Measurements from ENCODE around the gene GARIN5A. TPM values are rescaled to one million over a fixed set of nuclear protein-coding genes. Genes with fewer than 3 reads are reported as not detected.

Gene GARIN5A
- total and polyA plus RNA-seq, 7 donors: 0.36 to 7.1 (median 1.6) TPM; not detected in 2

DNA sequence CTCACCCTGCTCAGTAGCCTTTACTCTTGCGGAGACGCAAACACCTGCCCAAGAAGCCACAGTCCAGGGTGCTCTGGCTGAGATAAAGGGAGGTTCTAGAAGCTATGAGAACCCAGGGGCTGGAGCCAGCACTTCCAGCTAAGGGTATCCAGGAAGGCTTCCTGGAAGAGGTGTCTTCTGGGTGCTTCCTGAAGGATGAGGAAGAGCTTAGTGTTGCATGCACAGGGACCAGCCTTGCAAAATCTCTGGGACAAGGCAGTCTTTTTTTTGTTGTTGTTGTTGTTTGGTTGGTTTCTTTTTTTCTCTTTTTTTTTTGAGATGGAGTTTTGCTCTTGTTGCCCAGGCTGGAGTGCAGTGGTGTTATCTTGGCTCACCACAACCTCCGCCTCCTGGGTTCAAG lies 23.4 kb downstream of the GARIN5A start:
- H3K27me3 ChIP-seq: peaks cover 3 to 26% (median 15%) of the 10 kb centered on the region in 3 donors
- no peaks in the 10 kb centered on the region for H3K4me1 ChIP-seq
- no peak overlapping the region for H3K27ac ChIP-seq
- no peak overlapping the region for H3K4me3 ChIP-seq
- intact Hi-C loops (cut with DNase I): no loop called here
- TF ChIP-seq POLR2A (IDR thresholded peaks at IDR 0.05): no peak
- TF ChIP-seq, protein P1, sequence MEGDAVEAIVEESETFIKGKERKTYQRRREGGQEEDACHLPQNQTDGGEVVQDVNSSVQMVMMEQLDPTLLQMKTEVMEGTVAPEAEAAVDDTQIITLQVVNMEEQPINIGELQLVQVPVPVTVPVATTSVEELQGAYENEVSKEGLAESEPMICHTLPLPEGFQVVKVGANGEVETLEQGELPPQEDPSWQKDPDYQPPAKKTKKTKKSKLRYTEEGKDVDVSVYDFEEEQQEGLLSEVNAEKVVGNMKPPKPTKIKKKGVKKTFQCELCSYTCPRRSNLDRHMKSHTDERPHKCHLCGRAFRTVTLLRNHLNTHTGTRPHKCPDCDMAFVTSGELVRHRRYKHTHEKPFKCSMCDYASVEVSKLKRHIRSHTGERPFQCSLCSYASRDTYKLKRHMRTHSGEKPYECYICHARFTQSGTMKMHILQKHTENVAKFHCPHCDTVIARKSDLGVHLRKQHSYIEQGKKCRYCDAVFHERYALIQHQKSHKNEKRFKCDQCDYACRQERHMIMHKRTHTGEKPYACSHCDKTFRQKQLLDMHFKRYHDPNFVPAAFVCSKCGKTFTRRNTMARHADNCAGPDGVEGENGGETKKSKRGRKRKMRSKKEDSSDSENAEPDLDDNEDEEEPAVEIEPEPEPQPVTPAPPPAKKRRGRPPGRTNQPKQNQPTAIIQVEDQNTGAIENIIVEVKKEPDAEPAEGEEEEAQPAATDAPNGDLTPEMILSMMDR (IDR thresholded peaks at IDR 0.05): no peak
- no peak for TF ChIP-seq POLR2AphosphoS5 (IDR thresholded peaks at IDR 0.05)
- TF ChIP-seq EP300 (IDR thresholded peaks at IDR 0.05): no peak
- 96% methylated on average over 3 of the region's 3 CpGs for WGBS, 2 donors
- no peak for DNase-seq
- no peaks in the 10 kb centered on the region for H3K36me3 ChIP-seq
- no peaks in the 10 kb centered on the region for H3K9me3 ChIP-seq

DNA sequence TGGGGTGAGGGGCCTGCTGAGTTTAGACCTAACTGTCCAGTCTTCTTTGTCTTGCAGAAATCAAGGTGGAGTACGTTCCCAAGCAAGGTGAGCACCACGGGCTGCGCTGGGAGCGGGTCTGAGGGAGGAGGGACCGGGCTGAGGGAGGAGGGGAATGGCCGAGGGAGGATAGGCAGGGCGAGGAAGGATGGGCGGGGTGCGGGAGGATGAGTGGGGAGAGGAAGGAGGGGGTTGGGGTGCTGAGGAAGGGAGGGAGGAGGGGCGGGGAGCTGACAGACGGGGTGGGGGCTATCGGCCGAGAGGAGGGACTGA lies 25.5 kb downstream of the GARIN5A start:
- Histone ChIP-seq H3K36me3 (no peaks in the 10 kb centered on the region), H3K27ac (no peak overlapping the region), H3K4me1 (no peaks in the 10 kb centered on the region), H3K27me3 (peaks cover 0 to 9% (median 3%) of the 10 kb centered on the region in 3 donors), H3K4me3 (no peak overlapping the region), H3K9me3 (no peaks in the 10 kb centered on the region)
- no peak for DNase-seq
- intact Hi-C loops (cut with DNase I): no loop called here
- TF ChIP-seq EP300 (IDR thresholded peaks at IDR 0.05): no peak
- 41% methylated on average over 13 of the region's 13 CpGs for WGBS, 2 donors

DNA sequence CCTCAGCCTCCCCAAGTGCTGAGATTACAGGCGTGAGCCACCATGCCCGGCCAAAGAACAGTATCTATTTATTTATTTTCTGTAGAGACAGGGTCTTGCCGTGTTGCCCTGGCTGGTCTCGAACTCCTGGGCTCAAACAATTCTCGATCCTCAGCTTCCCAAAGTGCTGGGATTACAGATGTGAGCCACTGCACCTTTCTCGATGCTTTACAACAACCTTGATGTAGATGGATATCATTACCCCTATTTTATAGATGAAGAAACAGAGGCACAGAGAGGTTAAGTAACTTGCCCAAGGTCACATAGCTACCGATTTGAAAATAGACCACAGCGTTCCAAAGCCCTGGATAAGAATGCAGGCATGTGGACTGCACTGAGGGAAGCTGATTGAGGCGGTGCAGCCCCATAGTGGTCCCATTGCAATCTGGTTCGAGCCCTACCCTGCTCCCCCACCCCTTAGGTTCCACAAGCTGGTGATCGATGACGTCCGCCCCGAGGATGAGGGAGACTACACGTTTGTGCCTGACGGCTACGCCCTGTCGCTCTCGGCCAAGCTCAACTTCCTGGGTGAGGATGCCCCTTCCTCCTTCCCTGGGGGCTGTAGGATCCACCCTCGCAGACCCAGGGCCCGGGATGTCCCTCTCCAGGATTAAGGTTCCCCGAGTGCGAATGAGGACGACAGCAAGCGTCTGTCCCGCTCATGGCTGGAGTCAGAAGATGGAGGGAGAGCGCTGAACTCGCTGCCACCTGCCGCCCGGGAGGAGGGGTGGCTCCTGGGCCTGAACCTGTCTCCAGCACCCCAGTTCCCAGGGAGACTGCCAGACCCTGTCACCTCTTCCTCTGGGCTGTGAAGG lies 26.1 kb downstream of the GARIN5A start:
- intact Hi-C loops (cut with DNase I): no loop called here
- H3K36me3 ChIP-seq: no peaks in the 10 kb centered on the region
- H3K27me3 ChIP-seq: peaks cover 0 to 9% (median 3%) of the 10 kb centered on the region in 3 donors
- no peaks in the 10 kb centered on the region for H3K4me1 ChIP-seq
- no peaks in the 10 kb centered on the region for H3K9me3 ChIP-seq
- 55 to 59% methylated on average over 30 of the region's 30 CpGs for WGBS, 2 donors
- H3K27ac ChIP-seq: no peak overlapping the region
- TF ChIP-seq, protein P1 (IDR thresholded peaks at IDR 0.05): no peak
- TF ChIP-seq POLR2A (IDR thresholded peaks at IDR 0.05): no peak
- TF ChIP-seq POLR2AphosphoS5 (IDR thresholded peaks at IDR 0.05): no peak
- no peak for TF ChIP-seq EP300 (IDR thresholded peaks at IDR 0.05)
- no peak overlapping the region for H3K4me3 ChIP-seq
- no peak for DNase-seq

DNA sequence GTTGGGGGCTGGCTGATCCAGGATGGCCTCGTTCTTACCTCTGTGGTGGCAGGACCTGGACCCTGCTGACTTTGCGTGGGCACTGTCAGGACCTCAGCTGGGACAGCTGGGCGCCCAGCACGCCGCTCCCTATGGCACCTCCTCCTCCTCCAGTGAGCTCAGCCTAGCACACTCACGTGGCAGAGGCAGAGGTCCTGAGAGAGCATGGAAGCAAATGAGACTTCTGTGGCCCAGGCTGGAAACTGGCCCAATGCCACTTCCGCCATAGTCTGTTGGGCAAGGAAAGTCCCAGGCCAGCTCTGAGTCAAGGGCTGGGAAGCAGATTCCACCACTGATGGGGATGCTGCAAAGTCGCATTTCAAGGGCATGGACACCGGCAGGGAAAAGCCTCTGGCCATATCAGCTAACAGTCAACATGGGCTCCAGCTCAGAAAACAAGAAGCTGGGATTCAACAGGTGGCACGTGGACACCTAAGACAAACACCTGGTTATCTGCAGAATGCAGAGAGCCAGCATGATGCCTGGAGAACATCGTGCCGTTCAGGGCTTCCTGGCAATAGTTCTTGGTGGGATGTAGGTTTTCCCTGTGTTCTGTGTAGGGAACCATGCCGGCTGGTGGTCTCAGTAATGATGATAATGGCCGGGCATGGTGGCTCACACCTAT lies 27.3 kb downstream of the GARIN5A start:
- Histone ChIP-seq H3K9me3 (no peaks in the 10 kb centered on the region), H3K4me3 (no peak overlapping the region), H3K27ac (no peak overlapping the region), H3K4me1 (no peaks in the 10 kb centered on the region), H3K27me3 (peaks cover 0 to 9% (median 3%) of the 10 kb centered on the region in 3 donors), H3K36me3 (no peaks in the 10 kb centered on the region)
- TF ChIP-seq EP300 (IDR thresholded peaks at IDR 0.05) (no peak), POLR2A (IDR thresholded peaks at IDR 0.05) (no peak), POLR2AphosphoS5 (IDR thresholded peaks at IDR 0.05) (no peak)
- TF ChIP-seq, protein P1 (IDR thresholded peaks at IDR 0.05): no peak
- intact Hi-C loops (cut with DNase I): no loop called here
- DNase-seq: no peak
- WGBS, 2 donors: 59 to 81% methylated on average over 14 of the region's 14 CpGs

DNA sequence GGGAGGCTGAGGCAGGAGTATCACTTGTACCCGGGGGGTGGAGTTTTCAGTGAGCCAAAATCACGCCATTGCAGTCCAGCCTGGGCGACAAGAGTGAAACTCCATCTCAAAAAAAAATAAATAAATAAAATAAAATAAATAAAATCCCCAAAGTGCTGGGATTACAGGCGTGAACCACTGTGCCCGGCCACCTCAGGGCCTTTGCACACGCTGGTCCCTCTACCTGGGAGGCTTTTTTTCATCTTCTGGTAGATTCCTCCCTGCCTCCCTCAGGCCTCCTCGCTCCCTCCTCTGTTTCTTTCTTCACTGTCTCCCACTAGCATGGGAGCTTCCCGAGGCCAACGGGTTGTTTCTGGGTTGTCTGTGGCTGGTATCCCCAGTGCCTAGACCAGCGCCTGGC lies 28.9 kb downstream of the GARIN5A start:
- Histone ChIP-seq H3K27me3 (peaks cover 0 to 9% (median 3%) of the 10 kb centered on the region in 3 donors), H3K27ac (no peak overlapping the region), H3K4me3 (no peak overlapping the region), H3K36me3 (no peaks in the 10 kb centered on the region), H3K9me3 (no peaks in the 10 kb centered on the region), H3K4me1 (no peaks in the 10 kb centered on the region)
- intact Hi-C loops (cut with DNase I): no loop called here
- TF ChIP-seq EP300 (IDR thresholded peaks at IDR 0.05) (no peak), POLR2AphosphoS5 (IDR thresholded peaks at IDR 0.05) (no peak), POLR2A (IDR thresholded peaks at IDR 0.05) (no peak)
- TF ChIP-seq, protein P1 (IDR thresholded peaks at IDR 0.05): no peak
- WGBS, 2 donors: 94 to 97% methylated on average over 10 of the region's 10 CpGs
- DNase-seq: no peak

Measured in sigmoid colon (tissue), 7 donors.